ENCODE results near the gene IL17RB. TPM values are rescaled to one million over a fixed set of nuclear protein-coding genes. Genes with fewer than 3 reads are reported as not detected.

IL17RB gene
- total and polyA plus RNA-seq, 2 of the 4 experiments (the other 2 are of a cell fraction): under 0.01 TPM; not detected in 1

DNA sequence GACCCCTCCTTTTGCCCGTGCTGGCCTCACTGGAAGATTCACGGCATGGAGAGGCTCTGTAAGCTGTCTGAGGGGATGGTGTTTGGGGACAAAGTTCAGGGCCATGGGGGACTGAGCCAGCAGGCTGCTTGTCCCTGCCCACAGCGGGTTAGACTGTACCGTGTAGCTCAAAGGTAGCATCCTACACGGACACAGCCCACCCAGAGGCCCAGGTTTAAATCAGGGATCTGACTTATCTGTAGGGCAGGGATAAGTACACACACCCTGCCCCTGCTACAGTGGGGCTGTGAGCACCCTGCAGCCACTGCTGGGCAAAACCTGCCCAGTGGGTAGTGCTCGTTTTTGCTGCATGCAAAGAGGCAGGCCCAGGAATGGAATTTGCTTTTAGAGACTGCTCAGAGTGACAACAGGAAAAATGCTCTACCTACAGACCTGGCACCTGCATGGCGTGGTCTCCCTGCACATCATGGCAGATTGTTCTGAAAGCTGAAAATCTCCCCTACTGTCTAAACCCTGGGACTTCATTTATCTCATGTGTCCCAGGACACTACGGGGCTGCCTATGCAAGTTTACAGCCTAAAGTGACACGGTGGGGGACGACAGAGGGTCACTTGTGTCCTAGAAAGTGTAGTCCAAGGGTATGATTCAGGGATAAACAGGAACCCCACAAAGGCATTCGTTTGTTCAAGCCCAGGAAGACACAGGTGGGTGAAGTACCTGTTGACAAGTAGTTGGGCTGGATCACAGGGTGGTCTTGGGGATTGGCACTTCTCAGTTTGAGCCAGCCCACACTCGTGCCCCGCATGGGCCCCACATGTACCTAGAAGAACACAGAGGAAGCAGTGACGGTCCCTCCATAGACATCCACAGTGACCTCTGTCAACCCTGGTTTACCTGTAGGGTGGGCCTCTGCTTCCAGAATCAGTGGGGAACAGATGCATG is 27.9 kb upstream of the IL17RB start (continued):
- TF ChIP-seq RCOR1 (IDR thresholded peaks at IDR 0.05; ENCODE audit: insufficient replicate concordance, low read length): no peak

GRCh38 chr3:53819163-53819868 is 27.1 kb upstream of the IL17RB start:
- Histone ChIP-seq H3K4me3 (ENCODE audit: insufficient read depth, low read depth, low read length) (no peak overlapping the region), H2BK15ac (ENCODE audit: low read depth, low read length) (no peak overlapping the region), H3K14ac (replicated peaks; ENCODE audit: low read depth, low read length) (no peak overlapping the region), H4K8ac (ENCODE audit: low read depth in 2 of 2, low read length in 2 of 2) (no peak overlapping the region), H4K20me1 (ENCODE audit: insufficient read depth, low read length) (no peaks in the 10 kb centered on the region), H3K4me2 (ENCODE audit: low read depth, low read length) (no peak overlapping the region), H3K9me1 (ENCODE audit: insufficient read depth, low read length) (no peaks in the 10 kb centered on the region), H3K27ac (ENCODE audit: insufficient read depth, low read length) (no peak overlapping the region), H2BK20ac (ENCODE audit: low read depth, low read length) (no peak overlapping the region), H2BK120ac (ENCODE audit: low read depth, low read length) (no peak overlapping the region), H3K36me3 (ENCODE audit: control insufficient read depth, insufficient read depth, low read length) (no peaks in the 10 kb centered on the region), H3K79me1 (ENCODE audit: low read depth in 1 of 2, low read length in 2 of 2) (no peaks in the 10 kb centered on the region), H3K56ac (ENCODE audit: extremely low read depth, insufficient read depth, low read length) (no peak overlapping the region), H3K18ac (ENCODE audit: low read depth, low read length) (no peak overlapping the region), H3K9ac (ENCODE audit: low read depth, low read length) (no peak overlapping the region), H2BK5ac (ENCODE audit: low read depth, low read length, poor library complexity, severe bottlenecking) (no peak overlapping the region), H4K91ac (ENCODE audit: insufficient read depth, low read depth, low read length) (no peak overlapping the region), H3K23ac (ENCODE audit: low read depth, low read length) (no peak overlapping the region), H3K4me1 (ENCODE audit: control insufficient read depth, insufficient read depth, low read length) (no peaks in the 10 kb centered on the region), H4K5ac (ENCODE audit: low read depth, low read length) (no peak overlapping the region), H3K27me3 (ENCODE audit: control insufficient read depth, insufficient read depth, low read length) (peaks cover 7% of the 10 kb centered on the region), H2AK5ac (ENCODE audit: low read depth, low read length) (no peak overlapping the region), H2AFZ (replicated peaks; ENCODE audit: low read length, poor library complexity) (peak overlapping the region; percentile 63), H3K9me3 (ENCODE audit: control insufficient read depth, insufficient read depth, low read length) (no peaks in the 10 kb centered on the region), H3K4ac (ENCODE audit: low read depth, low read length) (no peak overlapping the region), H2AK9ac (replicated peaks; ENCODE audit: low read depth, low read length, poor library complexity) (no peak overlapping the region)
- ChIA-PET POLR2A (ENCODE audit: unreplicated experiment) (no interaction called here), CTCF (no interaction called here)
- dilution Hi-C loops (cut with HindIII; ENCODE audit: low sequenced_read_pairs, unreplicated experiment): no loop called here
- in situ Hi-C loops (cut with MboI; ENCODE audit: low sequenced_read_pairs): no loop called here
- intact Hi-C loops (cut with micrococcal nuclease): no loop called here
- WGBS, 2 experiments (ENCODE audit: extremely low coverage in 2 of 2, insufficient read length in 1 of 2): 83% methylated on average over 7 of the region's 14 CpGs; no CpG with 5 or more reads in 1 of the 2 experiments
- no TSS peak for BruUV-seq (replicated peaks)
- no peak for TF ChIP-seq CEBPB (IDR thresholded peaks at IDR 0.05; ENCODE audit: low read depth, low read length)
- no peak for TF ChIP-seq BHLHE40 (IDR thresholded peaks at IDR 0.05; ENCODE audit: low read depth, low read length)
- no peak for TF ChIP-seq POLR2A (IDR thresholded peaks at IDR 0.05; ENCODE audit: low read depth, low read length)
- TF ChIP-seq MXI1 (IDR thresholded peaks at IDR 0.05; ENCODE audit: borderline replicate concordance, low read depth, low read length): no peak
- no peak for TF ChIP-seq RAD21 (IDR thresholded peaks at IDR 0.05; ENCODE audit: low read length)
- TF ChIP-seq, protein P1, sequence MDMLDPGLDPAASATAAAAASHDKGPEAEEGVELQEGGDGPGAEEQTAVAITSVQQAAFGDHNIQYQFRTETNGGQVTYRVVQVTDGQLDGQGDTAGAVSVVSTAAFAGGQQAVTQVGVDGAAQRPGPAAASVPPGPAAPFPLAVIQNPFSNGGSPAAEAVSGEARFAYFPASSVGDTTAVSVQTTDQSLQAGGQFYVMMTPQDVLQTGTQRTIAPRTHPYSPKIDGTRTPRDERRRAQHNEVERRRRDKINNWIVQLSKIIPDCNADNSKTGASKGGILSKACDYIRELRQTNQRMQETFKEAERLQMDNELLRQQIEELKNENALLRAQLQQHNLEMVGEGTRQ (IDR thresholded peaks at IDR 0.05; ENCODE audit: low read depth, low read length): no peak
- no peak for TF ChIP-seq SMC3 (IDR thresholded peaks at IDR 0.05; ENCODE audit: low read depth, low read length)
- no peak for TF ChIP-seq FOS (IDR thresholded peaks at IDR 0.05; ENCODE audit: low read depth, low read length)
- TF ChIP-seq NFE2L2 (IDR thresholded peaks at IDR 0.05; ENCODE audit: low read depth, low read length): no peak
- TF ChIP-seq MAFK (IDR thresholded peaks at IDR 0.05; ENCODE audit: low read depth, low read length): no peak
- no peak for TF ChIP-seq RFX5 (IDR thresholded peaks at IDR 0.05; ENCODE audit: low read depth, low read length)
- DNase-seq: no peak
- no peak for ATAC-seq (ENCODE audit: low read depth)

All from IMR-90 (cell line).